Fibroblast of mammary gland (primary cell): Measurements from ENCODE around the gene THBD.
A peak's percentile ranks its signal among the peaks of the same experiment; 100 is the strongest.

Experiments
- DNase-seq: peaks from one replicate; pipeline ENCODE4 v3.0.0-alpha.2; 2010; ENCODE audit warnings: low read depth
- H3K4me3 ChIP-seq: 2 replicates; pipeline ENCODE4 v1.5.1; 2011; ENCODE audit warnings: low read depth, mild to moderate bottlenecking, low read length, moderate library complexity; ENCODE audit not compliant: control insufficient read depth
- TF ChIP-seq, protein P1 (sequence below): conservative IDR thresholded peaks from 2 replicates; pipeline ENCODE4 v1.5.1; 2011; ENCODE audit warnings: low read depth, low read length, inconsistent platforms; ENCODE audit not compliant: control insufficient read depth, insufficient read depth

The THBD gene, protein sequence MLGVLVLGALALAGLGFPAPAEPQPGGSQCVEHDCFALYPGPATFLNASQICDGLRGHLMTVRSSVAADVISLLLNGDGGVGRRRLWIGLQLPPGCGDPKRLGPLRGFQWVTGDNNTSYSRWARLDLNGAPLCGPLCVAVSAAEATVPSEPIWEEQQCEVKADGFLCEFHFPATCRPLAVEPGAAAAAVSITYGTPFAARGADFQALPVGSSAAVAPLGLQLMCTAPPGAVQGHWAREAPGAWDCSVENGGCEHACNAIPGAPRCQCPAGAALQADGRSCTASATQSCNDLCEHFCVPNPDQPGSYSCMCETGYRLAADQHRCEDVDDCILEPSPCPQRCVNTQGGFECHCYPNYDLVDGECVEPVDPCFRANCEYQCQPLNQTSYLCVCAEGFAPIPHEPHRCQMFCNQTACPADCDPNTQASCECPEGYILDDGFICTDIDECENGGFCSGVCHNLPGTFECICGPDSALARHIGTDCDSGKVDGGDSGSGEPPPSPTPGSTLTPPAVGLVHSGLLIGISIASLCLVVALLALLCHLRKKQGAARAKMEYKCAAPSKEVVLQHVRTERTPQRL

DNA sequence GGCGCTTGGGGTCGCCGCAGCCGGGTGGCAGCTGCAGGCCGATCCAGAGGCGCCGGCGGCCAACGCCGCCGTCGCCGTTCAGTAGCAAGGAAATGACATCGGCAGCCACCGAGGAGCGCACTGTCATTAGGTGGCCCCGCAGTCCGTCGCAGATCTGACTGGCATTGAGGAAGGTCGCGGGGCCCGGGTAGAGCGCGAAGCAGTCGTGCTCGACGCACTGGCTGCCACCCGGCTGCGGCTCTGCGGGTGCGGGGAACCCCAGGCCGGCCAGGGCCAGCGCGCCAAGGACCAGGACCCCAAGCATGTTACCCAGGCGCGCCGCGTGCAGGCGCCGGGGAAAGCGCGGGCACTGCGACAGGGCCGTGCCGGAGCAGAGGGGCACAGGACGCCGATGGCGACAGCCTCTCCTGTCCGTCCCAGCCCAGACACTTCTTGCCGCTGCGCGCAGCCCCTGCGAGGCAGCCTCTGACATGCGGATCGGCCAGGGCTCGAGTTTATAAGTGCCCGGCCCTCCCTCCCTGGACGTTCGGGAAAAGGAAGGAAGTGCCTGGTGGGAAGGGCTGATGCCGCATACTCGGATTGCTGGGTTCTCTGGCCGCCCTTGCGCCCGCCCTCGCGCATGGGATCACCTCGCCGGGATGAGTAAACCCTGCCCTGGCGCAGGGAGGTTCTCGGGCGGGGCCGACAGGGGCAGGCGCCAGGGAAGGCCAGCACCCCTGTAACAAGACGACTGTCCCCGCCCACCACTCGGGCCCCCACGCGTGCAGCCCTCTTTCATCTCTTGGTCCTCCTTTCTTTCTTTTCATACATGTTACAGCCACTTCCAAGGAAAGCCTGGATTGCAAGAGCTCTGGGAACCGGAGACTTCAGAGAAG is at the start of gene THBD:
Gene THBD (minus strand): TSS at position 472 of the 875 bp plus-strand sequence. CDS start 168 bp downstream, at position 304.
- peak; percentile 66 for DNase-seq
- TF ChIP-seq, protein P1, sequence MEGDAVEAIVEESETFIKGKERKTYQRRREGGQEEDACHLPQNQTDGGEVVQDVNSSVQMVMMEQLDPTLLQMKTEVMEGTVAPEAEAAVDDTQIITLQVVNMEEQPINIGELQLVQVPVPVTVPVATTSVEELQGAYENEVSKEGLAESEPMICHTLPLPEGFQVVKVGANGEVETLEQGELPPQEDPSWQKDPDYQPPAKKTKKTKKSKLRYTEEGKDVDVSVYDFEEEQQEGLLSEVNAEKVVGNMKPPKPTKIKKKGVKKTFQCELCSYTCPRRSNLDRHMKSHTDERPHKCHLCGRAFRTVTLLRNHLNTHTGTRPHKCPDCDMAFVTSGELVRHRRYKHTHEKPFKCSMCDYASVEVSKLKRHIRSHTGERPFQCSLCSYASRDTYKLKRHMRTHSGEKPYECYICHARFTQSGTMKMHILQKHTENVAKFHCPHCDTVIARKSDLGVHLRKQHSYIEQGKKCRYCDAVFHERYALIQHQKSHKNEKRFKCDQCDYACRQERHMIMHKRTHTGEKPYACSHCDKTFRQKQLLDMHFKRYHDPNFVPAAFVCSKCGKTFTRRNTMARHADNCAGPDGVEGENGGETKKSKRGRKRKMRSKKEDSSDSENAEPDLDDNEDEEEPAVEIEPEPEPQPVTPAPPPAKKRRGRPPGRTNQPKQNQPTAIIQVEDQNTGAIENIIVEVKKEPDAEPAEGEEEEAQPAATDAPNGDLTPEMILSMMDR: no peak
- H3K4me3 ChIP-seq: peak within 1 kb of the TSS; percentile 47

DNA sequence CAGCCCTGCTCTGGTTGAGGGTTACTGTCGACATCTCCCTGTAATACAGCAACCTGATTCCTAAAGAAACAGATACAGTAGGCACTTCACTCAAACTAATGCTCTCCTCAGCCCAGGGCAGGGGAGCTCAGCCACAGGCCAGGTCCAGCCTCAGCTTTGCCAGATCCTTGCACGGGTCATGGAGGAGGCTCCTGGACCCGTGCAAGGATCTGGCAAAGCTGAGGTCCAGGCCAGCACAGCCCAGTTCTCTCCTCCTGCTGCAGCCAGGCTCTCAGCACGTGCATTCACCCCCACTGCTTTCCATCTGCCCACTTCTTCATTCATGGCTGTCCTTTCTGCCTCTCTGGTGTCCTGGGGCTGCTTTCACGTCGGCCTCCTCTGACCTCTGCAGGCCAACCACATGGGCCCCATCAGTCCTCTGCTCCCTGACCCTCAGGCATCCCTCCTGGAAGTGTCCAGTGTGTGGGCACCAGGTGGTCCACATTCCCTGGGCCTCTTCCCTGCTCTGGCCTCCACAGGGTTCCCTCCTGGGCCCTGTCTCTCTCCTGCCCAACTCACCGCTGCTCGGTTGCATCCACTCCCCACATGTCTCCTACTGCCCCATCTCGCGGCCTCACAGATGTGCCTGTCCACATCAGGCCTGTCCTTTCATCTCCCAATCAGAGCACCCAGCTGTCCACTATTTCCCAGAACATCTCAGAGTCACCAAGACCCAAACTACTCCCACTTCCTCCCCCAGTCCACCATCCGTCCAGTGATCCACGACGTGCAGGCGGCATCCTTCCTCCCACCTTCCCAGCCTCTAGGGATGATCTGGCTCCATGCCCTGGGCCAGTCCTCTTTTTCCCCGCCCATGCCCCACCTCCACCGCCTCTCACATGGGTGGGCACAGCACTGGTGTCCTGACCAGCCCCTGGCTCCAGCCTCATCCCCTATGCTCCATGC is 48.4 kb upstream of the THBD start:
- no peak overlapping the region for H3K4me3 ChIP-seq
- no peak for DNase-seq
- TF ChIP-seq, protein P1: no peak

DNA sequence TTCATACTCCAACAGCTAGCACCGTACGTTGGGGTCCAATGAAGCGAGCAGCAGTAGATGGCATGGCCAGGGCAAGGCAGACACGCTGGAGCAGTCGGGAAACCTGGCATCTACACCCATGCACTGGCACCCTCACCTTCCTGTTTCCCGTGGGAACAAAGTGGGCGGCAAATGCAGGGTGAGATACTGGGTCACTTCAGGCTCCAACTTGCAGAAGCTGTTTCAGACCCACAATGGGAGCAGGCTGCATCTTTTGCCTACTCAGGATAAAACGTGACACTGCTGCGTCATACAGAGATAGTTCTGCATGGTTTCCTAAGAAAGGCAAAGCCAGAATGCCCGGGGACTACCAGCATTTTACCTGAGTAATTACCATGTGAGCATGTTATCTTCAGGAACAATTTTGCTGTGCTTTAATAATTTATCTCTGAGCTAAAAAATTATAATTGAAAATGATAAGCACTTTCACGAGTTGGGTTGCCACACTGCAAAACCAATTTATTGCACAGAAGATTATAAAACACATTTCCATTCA is 47.6 kb upstream of the THBD start:
- H3K4me3 ChIP-seq: no peak overlapping the region
- DNase-seq: no peak
- TF ChIP-seq, protein P1: no peak

DNA sequence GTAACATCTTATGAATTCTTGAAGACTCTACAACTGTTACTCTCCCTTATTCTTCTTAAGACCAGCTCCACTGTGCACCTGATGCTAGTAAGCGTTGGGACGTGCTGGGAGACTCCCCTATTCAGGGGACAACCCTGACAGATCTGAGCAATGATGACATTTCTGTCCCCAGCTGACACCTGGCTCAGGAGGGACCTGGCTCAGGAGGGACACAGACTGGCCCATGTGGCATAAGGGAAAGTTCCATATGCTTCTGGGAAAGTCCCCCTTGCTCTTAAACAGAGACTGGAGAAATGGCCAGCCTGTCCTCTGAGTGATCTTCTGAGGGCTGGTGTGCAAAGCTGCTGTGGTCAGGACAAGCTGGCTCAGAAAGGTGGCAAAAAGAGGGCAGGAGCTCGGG is 46.6 kb upstream of the THBD start:
- TF ChIP-seq, protein P1: no peak
- no peak overlapping the region for H3K4me3 ChIP-seq
- no peak for DNase-seq

DNA sequence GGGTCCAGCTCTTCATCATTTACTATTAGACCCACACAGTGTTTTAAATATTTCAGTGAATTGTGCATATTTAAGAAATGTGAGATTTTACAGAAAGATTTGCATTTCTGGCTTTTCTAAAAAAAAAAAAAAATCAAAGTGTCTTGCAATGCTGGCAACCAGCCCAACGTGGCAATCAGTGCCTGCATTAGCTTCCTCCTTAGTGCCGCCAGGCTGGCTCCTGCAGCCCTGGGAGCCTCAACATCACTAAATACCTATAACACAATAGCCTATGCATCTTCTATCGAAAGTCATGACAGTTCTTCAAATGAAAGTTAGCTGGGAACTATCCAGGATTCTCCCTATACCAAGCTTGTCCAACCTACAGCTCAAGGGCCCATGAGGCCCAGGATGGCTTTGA is 46.0 kb upstream of the THBD start:
- no peak for DNase-seq
- TF ChIP-seq, protein P1: no peak
- H3K4me3 ChIP-seq: no peak overlapping the region
